GM19463 (cell line): ENCODE data around the gene C1orf94.

Experiments used
- ATAC-seq: cut with Tn5 transposase; IDR thresholded peaks from one replicate; pipeline ENCODE4 v1.9.1; 2021; ENCODE audit warnings: mild to moderate bottlenecking, moderate library complexity; ENCODE audit not compliant: unreplicated experiment

Gene C1orf94

DNA sequence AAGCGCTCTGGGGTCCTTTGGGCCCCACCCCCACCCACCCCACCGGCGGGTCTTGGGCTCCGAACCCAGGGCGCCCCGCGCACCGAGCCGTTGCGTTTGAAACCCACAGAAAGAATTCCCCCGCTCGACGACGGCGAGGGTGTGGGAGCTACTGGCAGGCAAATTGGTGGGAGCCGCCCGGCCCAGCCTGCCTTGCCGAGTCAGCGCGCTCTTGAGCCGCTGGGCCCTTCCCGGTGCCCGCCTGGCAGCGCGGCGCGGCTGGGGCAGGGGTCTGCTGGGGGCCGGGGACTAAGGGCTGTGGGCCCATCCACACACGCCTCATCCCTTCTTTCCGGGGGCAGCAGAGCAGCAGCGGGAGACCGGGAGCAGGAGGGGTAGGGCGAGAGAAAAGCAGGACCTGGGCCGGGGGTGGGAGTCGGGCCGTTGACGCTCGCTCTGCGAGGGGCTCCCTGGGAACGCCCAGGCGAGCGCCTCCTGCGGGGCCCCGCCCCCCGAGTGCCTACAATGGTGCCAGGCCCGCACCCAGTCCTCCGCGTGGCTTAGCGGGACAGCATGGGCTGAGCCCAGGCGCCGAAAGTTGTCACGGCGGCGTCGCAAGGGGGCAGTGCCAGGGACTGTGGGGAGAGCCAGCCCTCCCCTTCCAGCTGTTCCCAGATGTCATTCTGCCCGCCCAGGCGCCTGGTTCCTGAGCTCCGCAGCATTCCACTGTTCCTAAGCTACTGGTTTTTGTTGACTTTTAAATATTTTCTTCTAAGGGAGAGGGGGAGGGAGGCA lies at the start of gene C1orf94:
TSS of gene C1orf94 (plus strand) at position 78 of the 774 bp plus-strand sequence. CDS start 883 bp downstream, outside the sequence.
- no peak for ATAC-seq

DNA sequence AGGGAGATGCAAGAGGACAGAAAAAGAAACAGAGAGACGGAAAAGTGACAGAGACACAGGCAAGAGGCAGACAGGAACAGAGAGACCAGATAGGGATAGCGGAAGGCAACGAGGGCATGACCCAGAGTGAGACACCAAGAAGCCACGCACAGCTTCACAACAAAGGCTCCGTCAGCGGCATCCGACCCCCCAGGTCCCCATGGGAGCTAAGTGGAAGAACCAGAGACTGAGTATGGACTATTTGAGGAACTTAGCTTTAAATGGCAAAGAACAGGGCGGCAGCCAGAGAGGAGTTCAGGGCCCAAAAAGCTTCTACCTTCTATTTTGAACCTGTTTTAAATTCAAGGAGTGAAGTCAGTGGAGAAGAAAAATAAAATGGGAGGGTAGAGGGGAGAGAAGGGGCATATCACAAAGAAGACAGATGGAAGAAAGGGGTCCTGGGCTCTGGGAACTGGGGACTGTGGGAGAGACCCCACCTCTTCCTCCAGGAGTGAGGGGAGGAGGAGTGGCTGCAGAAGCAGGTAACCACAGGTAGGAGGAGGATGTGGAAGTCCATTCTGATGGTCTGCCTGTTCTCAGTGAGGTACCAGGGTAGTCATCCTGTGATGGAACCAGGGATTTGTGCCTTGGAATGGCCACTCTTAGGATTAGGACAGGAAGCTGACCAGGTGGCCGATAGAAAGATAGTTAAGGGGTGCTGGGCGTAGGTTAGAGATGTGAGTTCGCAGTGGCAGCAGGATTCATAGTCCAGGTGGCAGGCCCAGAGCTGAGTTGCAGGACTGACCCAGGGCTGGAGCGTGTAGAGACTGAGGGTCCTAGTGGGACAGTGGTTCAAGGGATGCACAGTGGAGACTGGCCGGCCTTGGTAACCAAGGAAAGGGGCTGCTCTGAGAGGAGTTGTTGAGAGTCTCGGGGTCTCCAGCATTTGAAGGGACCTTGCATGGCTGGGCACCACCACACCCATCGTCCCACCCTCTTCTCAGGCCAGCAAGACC lies 49.4 kb upstream of the C1orf94 start:
- no peak for ATAC-seq

- ATAC-seq = no peak
These were observed 48.4 kb upstream of the C1orf94 start for GRCh38 chr1:34128186-34128889.

- no peak for ATAC-seq
These were observed 47.1 kb upstream of the C1orf94 start for GRCh38 chr1:34129630-34130029.

DNA sequence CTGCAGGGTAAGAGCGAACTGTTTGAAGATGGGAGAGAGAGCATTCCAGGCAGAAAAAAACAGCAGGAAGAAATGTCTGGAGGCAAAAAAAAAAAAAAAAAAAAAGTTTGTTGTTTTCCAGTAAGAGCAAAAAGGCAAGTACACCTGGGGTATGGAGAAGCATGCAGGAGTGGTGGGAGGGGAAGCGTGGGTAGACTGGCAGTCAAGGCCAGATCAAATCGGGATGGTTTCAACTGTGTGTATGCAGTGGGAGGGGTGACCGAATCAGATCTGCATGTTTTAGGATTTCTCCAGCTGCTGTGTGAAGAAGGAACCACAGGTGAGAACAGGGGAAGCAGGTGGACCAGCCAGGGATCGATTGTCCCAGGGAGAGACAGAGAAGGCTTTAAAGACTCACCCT lies 46.4 kb upstream of the C1orf94 start:
- no peak for ATAC-seq

DNA sequence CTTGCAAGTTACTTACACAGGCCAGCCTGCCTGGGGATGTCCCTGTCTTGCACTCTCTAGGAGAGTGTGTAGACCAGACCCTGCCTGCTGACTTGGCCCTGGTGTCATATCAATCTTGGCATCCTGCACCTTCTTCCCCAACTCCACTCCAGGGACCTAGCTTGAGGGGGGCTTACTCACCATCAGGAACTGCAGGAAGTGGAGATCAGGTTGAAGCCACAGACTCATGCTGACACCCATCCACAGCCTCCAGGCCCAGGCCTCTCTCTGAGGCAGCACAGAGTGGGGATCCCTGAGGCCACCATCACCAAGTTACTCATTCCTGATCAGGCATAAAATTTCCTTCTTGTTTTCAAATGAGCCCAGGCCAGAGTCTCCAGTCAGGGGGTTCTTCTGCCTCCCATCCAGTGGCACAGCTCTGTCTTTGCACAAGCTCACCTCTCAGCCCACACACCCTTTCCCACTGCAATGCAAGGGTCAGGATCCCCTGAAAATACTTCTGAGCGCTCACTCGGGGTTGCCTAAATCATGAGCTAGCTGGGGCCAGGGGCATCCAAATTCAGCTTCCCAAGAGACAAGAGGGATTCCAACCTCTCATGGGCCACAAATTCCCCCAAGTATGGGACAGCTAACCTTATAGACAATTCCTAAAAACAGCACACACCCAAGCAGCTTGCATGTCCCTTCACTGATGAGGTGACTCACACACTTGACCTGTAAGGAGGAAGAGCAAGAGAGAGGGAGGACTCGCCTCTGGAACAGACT lies 45.1 kb upstream of the C1orf94 start:
- no peak for ATAC-seq

DNA sequence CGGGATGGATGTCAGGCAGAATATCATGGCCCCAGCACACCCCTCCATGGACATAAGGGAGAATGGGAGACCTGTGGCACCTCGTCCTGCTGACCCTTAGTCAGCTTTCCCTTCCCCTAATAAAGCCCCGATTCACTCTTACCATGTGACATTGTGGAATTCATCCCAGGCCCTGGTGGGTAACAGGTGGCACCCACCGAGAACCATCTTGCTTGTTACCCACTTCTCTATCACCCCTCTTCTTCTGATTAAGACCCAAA lies 44.6 kb upstream of the C1orf94 start:
- ATAC-seq = no peak

DNA sequence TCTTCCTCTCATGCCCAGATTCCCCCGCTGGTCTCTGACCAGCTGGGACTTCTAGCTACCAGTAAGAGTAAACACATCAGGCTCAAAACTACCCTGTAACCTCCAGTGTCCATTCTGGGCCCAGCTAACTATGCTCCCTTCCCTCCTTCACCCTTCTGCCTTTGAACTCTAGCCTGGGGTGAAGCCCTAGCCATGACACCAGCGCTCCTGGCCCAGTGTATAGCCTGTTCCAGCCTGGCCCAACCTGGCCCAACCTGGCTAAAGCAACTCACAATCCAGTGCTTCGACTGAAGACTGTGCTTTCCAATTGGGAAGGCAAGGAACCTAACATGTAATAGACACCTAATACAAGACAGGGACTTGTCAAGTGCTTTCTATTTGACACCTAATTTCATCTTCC lies 39.3 kb upstream of the C1orf94 start:
- no peak for ATAC-seq

DNA sequence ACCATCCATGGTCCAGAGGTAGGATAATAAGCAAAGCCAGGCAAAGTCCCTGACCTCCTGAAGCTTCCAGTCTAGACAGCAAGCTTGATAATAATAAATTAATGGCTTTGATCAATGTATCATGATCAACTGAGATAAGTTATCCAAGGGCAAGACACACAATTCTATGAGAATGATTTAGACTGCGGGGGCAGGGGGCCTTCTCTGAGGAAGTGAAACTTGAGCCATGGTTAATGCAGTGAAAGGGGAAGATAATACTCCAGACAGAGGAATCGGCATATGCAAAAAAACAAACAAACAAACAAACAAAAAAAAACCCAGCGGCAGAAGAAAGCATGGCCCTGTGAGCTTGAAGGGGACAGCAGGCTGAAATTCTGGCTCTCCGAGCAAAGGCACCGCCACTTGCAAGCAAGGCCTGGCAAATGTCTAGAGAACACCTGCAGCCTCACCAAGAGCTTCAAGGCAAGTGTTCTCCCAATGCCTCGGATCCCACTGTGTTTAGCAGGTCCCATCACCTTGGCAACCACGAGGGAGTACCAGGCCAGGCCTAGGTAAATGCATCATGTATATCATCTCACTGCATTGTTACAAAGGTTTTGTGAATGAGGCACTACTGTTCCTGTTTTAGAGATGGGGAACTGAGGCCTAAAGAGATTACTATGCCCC lies 36.6 kb upstream of the C1orf94 start:
- no peak for ATAC-seq

- ATAC-seq = no peak
These were observed 32.7 kb upstream of the C1orf94 start for GRCh38 chr1:34143975-34144374.

- ATAC-seq = no peak
These were observed 31.9 kb upstream of the C1orf94 start for GRCh38 chr1:34144766-34145165.

DNA sequence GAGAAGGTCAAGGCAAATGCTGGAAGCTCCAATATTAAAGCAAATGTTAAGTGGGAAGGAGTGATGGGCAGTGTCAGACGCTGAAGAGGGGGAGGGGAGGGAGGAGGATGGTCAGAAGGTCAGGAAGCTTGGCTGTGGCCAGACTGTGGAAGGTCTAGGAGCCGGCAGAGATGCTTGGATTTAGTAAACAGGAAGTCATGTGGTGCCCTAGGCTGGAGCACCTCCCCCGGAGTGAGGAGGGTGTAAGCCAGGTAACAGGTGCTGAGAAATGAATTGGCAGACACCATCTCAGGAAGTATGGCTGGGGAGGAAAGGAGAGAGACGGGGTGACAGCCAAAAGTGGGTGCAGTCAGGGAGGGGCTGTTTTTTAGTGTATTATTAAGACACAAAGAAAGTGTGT lies 29.4 kb upstream of the C1orf94 start:
- ATAC-seq = no peak

GRCh38 chr1:34149501-34149900 lies 27.2 kb upstream of the C1orf94 start:
- no peak for ATAC-seq

- ATAC-seq = no peak
These were observed 23.5 kb upstream of the C1orf94 start for GRCh38 chr1:34153246-34153645.

DNA sequence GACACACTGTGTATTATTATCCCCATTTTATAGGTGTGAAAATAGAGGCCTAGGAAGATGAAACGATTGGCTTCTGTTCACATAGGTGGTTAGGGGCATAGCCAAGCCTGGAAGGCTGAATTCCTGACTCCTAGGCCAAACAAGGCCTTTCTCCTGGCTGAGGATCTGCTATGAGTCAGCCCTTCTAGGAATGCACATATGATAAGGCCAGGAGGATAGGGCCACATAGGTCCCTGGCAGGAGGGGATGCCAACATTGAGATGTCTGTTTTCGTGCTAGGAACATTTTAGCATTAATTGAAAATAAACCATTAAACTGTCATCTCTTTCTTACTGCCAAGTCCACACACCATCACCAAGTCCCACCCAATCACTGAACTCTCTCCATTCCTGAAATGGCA lies 20.8 kb upstream of the C1orf94 start:
- no peak for ATAC-seq

GRCh38 chr1:34156739-34157138 lies 20.0 kb upstream of the C1orf94 start:
- ATAC-seq = no peak

DNA sequence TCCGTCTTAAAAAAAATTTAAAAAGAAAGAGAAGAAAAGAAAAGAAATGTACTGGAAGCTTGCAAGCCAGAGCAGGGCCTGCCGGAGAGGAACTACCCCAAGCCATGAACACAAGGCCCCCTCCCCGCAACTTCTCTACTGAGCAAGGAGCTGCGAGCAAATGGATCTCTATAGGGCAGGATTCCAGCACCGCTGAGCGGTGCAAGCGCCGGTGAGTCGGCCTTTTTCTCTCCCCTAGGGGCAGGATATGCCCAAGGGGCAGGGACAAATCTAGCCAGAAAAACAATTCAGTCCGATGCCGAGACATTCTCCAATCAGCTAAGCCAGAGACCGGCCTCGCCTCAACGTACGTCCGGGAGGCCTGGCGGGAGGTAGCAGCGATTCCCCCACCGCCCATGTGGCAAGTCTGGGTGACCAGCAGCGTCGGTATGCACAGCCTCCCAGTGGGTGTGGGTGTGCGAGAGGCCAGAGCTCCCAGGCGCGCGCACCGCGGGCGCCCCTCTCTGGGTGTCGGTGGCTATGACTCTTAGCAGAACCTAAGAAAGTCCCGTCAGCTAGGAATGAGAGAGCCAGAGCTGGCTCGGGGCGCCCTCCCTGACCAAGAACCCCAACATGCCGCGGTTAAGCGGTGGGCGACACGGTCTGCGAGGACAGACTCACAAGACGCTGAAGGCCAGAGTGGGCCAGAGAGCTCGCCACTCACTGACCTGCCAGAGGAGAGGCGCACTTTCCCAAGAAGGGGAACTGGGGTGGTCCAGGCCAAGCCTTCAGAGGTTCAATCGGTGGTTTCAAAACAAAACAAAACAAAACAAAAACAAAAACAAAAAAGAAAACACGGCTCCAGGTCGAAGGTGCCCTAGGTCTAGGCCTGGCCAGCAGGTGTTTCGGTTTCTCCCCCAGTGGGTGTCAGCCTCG lies 13.6 kb upstream of the C1orf94 start:
- ATAC-seq = no peak

DNA sequence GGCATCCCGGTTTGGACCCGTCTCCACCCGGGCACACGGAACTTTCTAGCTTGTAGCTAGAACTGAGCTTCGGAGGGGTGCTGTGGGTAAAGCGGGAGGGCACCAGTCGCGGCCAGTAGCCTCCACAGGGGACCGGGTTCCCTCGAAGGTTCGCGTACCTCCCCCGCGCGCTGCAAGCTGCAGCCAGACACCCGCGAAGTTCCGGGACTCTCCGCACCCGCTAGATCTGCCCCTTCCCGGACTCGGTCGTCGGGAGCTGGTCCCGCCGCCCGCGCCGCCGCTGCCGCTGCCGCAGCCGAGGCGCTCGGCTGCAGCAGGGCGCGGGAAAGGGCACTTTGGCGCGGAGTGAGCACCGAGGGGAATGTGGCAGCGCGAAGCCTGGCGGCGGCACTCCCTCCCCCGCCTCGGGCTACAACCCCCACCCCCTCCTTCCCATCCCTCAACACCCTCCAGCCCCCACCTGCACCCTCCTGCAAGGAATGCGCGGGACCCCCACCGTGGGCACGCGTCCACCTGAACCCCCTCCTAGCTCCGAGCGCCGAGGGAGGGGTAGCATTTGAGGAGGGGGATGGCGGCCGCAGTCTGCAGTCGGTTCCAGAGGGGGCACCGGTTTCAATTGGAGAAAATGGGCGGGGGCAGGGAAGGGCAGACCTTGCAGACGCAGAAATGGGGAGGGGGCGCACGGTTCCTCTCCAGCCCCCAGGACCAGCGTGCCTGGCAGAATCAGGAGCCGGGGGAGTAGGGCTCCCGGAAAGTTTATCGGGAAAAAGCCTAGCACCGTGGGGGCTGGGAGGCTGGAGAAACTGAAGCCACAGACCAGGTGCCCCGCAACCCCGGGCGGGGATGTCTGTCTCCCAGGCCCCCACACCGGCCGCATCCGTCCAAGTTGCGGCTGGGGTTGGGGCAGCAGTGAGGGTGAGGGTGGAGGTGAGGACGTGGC lies 12.6 kb upstream of the C1orf94 start:
- ATAC-seq = no peak
